ENCODE measurements around the gene TMEM132A. TPM values are rescaled to one million over a fixed set of nuclear protein-coding genes. Genes with fewer than 3 reads are reported as not detected.

TMEM132A gene
- total and polyA plus RNA-seq, 2 of the 13 experiments (the other 11 are each of a cell fraction or from before 2014, with no cell fraction given), result 11.1 to 32.9 TPM

DNA sequence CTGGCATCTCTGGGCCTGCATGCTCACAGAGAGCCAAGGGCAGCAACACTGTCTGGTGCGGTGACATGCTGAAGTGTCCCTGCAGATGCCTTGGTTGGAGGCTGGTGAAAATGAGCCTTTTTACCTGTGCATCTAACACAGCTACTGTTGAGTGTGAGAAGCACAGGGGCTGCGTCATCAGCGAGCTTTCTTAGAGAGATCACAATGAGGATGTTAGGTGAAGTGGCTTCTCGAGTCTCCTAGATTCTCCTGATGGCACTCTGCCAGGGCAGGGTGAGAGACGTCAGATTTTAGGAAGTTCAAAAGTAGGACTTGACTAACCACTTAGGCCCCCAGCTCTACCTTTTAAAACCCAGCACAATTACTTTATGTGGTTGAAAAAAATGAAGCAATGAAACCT, 31.3 kb downstream of the TMEM132A start:
- FAIRE-seq (no peak), ATAC-seq (no peak), DNase-seq (ENCODE audit: low spot score) (no peak)
- in situ Hi-C loops (cut with HindIII; ENCODE audit: extremely low pct_ligation_motif_present, low pct_unique_long_range_greater_than_20kb) (no loop called here), intact Hi-C loops (cut with micrococcal nuclease; ENCODE audit: unreplicated experiment) (no loop called here)
- no peak overlapping the region for H3K9ac ChIP-seq (ENCODE audit: insufficient read depth, low read depth, low read length)
- no TSS peak for BruUV-seq (replicated peaks)
- ChIA-PET POLR2A (no interaction called here), CTCF (ENCODE audit: low intra/inter-chr PET ratio, low total read pairs) (no interaction called here)
- H3K79me2 ChIP-seq (ENCODE audit: insufficient read depth, low read length), result no peaks in the 10 kb centered on the region
- H3K9me3 ChIP-seq (ENCODE audit: low read length), result no peaks in the 10 kb centered on the region
- H4K20me1 ChIP-seq (ENCODE audit: insufficient read depth, low read length), result no peaks in the 10 kb centered on the region
- no peaks in the 10 kb centered on the region for H3K36me3 ChIP-seq (replicated peaks in 1 of 2; ENCODE audit: control insufficient read depth in 1 of 2, insufficient read depth in 2 of 2, low read length in 2 of 2)
- no peaks in the 10 kb centered on the region for H3K4me1 ChIP-seq (ENCODE audit: insufficient read depth, low read length)
- no peak overlapping the region for H3K4me2 ChIP-seq (ENCODE audit: low read depth, low read length)
- no peak overlapping the region for H3K27ac ChIP-seq (ENCODE audit: extremely low read length, insufficient read depth, low read length)
- 18% methylated on average over 5 of the region's 5 CpGs for WGBS (ENCODE audit: low lambda C conversion rate)
- H2AFZ ChIP-seq (ENCODE audit: low read length), result no peak overlapping the region
- peaks cover 0 to 24% of the 10 kb centered on the region in 2 experiments; a peak in 3 of 5 replicates for H3K27me3 ChIP-seq (ENCODE audit: control insufficient read depth in 1 of 2, insufficient read depth in 2 of 2, low read length in 2 of 2)
- no peak overlapping the region for H3K4me3 ChIP-seq (replicated peaks in 1 of 3; ENCODE audit: insufficient read depth in 1 of 3, low read depth in 2 of 3, low read length in 3 of 3)
- TF ChIP-seq MEF2D (CRISPR knock-in tag; IDR thresholded peaks at IDR 0.05), result no peak
- TF ChIP-seq, protein P1, sequence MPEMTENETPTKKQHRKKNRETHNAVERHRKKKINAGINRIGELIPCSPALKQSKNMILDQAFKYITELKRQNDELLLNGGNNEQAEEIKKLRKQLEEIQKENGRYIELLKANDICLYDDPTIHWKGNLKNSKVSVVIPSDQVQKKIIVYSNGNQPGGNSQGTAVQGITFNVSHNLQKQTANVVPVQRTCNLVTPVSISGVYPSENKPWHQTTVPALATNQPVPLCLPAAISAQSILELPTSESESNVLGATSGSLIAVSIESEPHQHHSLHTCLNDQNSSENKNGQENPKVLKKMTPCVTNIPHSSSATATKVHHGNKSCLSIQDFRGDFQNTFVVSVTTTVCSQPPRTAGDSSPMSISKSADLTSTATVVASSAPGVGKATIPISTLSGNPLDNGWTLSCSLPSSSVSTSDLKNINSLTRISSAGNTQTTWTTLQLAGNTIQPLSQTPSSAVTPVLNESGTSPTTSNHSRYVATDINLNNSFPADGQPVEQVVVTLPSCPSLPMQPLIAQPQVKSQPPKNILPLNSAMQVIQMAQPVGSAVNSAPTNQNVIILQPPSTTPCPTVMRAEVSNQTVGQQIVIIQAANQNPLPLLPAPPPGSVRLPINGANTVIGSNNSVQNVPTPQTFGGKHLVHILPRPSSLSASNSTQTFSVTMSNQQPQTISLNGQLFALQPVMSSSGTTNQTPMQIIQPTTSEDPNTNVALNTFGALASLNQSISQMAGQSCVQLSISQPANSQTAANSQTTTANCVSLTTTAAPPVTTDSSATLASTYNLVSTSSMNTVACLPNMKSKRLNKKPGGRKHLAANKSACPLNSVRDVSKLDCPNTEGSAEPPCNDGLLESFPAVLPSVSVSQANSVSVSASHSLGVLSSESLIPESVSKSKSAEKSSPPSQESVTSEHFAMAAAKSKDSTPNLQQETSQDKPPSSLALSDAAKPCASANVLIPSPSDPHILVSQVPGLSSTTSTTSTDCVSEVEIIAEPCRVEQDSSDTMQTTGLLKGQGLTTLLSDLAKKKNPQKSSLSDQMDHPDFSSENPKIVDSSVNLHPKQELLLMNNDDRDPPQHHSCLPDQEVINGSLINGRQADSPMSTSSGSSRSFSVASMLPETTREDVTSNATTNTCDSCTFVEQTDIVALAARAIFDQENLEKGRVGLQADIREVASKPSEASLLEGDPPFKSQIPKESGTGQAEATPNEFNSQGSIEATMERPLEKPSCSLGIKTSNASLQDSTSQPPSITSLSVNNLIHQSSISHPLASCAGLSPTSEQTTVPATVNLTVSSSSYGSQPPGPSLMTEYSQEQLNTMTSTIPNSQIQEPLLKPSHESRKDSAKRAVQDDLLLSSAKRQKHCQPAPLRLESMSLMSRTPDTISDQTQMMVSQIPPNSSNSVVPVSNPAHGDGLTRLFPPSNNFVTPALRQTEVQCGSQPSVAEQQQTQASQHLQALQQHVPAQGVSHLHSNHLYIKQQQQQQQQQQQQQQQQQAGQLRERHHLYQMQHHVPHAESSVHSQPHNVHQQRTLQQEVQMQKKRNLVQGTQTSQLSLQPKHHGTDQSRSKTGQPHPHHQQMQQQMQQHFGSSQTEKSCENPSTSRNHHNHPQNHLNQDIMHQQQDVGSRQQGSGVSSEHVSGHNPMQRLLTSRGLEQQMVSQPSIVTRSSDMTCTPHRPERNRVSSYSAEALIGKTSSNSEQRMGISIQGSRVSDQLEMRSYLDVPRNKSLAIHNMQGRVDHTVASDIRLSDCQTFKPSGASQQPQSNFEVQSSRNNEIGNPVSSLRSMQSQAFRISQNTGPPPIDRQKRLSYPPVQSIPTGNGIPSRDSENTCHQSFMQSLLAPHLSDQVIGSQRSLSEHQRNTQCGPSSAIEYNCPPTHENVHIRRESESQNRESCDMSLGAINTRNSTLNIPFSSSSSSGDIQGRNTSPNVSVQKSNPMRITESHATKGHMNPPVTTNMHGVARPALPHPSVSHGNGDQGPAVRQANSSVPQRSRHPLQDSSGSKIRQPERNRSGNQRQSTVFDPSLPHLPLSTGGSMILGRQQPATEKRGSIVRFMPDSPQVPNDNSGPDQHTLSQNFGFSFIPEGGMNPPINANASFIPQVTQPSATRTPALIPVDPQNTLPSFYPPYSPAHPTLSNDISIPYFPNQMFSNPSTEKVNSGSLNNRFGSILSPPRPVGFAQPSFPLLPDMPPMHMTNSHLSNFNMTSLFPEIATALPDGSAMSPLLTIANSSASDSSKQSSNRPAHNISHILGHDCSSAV (CRISPR knock-in tag; IDR thresholded peaks at IDR 0.05; ENCODE audit: borderline replicate concordance), result no peak
- no peak for TF ChIP-seq NR2F6 (IDR thresholded peaks at IDR 0.05)
- TF ChIP-seq NR2F6 (CRISPR knock-in tag; IDR thresholded peaks at IDR 0.05), result no peak
- TF ChIP-seq, protein P2, sequence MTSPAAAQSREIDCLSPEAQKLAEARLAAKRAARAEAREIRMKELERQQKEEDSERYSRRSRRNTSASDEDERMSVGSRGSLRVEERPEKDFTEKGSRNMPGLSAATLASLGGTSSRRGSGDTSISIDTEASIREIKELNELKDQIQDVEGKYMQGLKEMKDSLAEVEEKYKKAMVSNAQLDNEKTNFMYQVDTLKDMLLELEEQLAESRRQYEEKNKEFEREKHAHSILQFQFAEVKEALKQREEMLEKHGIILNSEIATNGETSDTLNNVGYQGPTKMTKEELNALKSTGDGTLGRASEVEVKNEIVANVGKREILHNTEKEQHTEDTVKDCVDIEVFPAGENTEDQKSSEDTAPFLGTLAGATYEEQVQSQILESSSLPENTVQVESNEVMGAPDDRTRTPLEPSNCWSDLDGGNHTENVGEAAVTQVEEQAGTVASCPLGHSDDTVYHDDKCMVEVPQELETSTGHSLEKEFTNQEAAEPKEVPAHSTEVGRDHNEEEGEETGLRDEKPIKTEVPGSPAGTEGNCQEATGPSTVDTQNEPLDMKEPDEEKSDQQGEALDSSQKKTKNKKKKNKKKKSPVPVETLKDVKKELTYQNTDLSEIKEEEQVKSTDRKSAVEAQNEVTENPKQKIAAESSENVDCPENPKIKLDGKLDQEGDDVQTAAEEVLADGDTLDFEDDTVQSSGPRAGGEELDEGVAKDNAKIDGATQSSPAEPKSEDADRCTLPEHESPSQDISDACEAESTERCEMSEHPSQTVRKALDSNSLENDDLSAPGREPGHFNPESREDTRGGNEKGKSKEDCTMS (CRISPR knock-in tag; conservative IDR thresholded peaks at IDR 0.05), result no peak
- TF ChIP-seq, protein P3, sequence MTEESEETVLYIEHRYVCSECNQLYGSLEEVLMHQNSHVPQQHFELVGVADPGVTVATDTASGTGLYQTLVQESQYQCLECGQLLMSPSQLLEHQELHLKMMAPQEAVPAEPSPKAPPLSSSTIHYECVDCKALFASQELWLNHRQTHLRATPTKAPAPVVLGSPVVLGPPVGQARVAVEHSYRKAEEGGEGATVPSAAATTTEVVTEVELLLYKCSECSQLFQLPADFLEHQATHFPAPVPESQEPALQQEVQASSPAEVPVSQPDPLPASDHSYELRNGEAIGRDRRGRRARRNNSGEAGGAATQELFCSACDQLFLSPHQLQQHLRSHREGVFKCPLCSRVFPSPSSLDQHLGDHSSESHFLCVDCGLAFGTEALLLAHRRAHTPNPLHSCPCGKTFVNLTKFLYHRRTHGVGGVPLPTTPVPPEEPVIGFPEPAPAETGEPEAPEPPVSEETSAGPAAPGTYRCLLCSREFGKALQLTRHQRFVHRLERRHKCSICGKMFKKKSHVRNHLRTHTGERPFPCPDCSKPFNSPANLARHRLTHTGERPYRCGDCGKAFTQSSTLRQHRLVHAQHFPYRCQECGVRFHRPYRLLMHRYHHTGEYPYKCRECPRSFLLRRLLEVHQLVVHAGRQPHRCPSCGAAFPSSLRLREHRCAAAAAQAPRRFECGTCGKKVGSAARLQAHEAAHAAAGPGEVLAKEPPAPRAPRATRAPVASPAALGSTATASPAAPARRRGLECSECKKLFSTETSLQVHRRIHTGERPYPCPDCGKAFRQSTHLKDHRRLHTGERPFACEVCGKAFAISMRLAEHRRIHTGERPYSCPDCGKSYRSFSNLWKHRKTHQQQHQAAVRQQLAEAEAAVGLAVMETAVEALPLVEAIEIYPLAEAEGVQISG (CRISPR knock-in tag; IDR thresholded peaks at IDR 0.05), result no peak
- TF ChIP-seq ZNF703 (CRISPR knock-in tag; IDR thresholded peaks at IDR 0.05; ENCODE audit: borderline replicate concordance), result no peak
- TF ChIP-seq U2AF2 (IDR thresholded peaks at IDR 0.05; ENCODE audit: low read depth, low read length), result no peak
- TF ChIP-seq SKI (IDR thresholded peaks at IDR 0.05; ENCODE audit: partially characterized antibody), result no peak
- TF ChIP-seq PRMT3 (CRISPR knock-in tag; IDR thresholded peaks at IDR 0.05; ENCODE audit: borderline replicate concordance, low read depth), result no peak
- TF ChIP-seq ZNF720 (CRISPR knock-in tag; IDR thresholded peaks at IDR 0.05), result no peak
